GM19452 (cell line): ENCODE data around the gene ARHGAP31.
"Not testable (repeated sequence)": the region's sequence is repeated elsewhere in the genome, so short reads cannot be mapped to it uniquely, and the experiment has no call there.

Source experiments
- ATAC-seq: cut with Tn5 transposase; IDR thresholded peaks from one replicate; pipeline ENCODE4 v1.9.1; 2021; ENCODE audit not compliant: unreplicated experiment

Gene ARHGAP31

GRCh38 chr3:119293871-119294695 lies at the start of gene ARHGAP31:
TSS of gene ARHGAP31 (plus strand) at chr3:119294383. CDS start at chr3:119294905, 522 bp downstream.
- peak; percentile 62 for ATAC-seq

- ATAC-seq = no peak
These were observed 48.4 kb upstream of the ARHGAP31 start for GRCh38 chr3:119245778-119246177.

GRCh38 chr3:119255214-119255613 lies 39.0 kb upstream of the ARHGAP31 start:
- no peak for ATAC-seq

- ATAC-seq = no peak
These were observed 37.1 kb upstream of the ARHGAP31 start for GRCh38 chr3:119257111-119257510.

GRCh38 chr3:119257654-119258410 lies 36.4 kb upstream of the ARHGAP31 start:
- peak; percentile 50 for ATAC-seq

- ATAC-seq = peak; percentile 93
These were observed 35.3 kb upstream of the ARHGAP31 start for GRCh38 chr3:119258915-119259314.

- no peak for ATAC-seq
These were observed 34.4 kb upstream of the ARHGAP31 start for GRCh38 chr3:119259821-119260220.

GRCh38 chr3:119261055-119261454 lies 33.1 kb upstream of the ARHGAP31 start:
- ATAC-seq = no peak

GRCh38 chr3:119270212-119270611 lies 24.0 kb upstream of the ARHGAP31 start:
- ATAC-seq = not testable (repeated sequence)

- no peak for ATAC-seq
These were observed 17.5 kb upstream of the ARHGAP31 start for GRCh38 chr3:119276680-119277079.

GRCh38 chr3:119279101-119279554 lies 15.1 kb upstream of the ARHGAP31 start:
- no peak for ATAC-seq

GRCh38 chr3:119279584-119280243 lies 14.5 kb upstream of the ARHGAP31 start:
- ATAC-seq = no peak

GRCh38 chr3:119288669-119289403 lies 5.3 kb upstream of the ARHGAP31 start:
- no peak for ATAC-seq

GRCh38 chr3:119289404-119289770 lies 4.8 kb upstream of the ARHGAP31 start:
- no peak for ATAC-seq

- ATAC-seq = no peak
These were observed 3.6 kb upstream of the ARHGAP31 start for GRCh38 chr3:119290613-119291012.

GRCh38 chr3:119291062-119291700 lies 3.0 kb upstream of the ARHGAP31 start:
- no peak for ATAC-seq

GRCh38 chr3:119292666-119293065 lies 1.5 kb upstream of the ARHGAP31 start:
- ATAC-seq = no peak

GRCh38 chr3:119293105-119293870 lies 895 bp upstream of the ARHGAP31 start:
- no peak for ATAC-seq
